HUES64 (cell line): Measurements from ENCODE around the gene NLRC5.
"Not testable (repeated sequence)": the region's sequence is repeated elsewhere in the genome, so short reads cannot be mapped to it uniquely, and the experiment has no call there.

Experiments used
- H3K27ac ChIP-seq: 2 replicates; pipeline ENCODE4 v1.7.0; 2013; ENCODE audit warnings: low read depth, low read length, inconsistent platforms
- H3K27me3 ChIP-seq: 2 replicates; pipeline ENCODE4 v1.6.1; 2013; ENCODE audit warnings: mild to moderate bottlenecking, low read length; ENCODE audit not compliant: insufficient read depth
- H3K36me3 ChIP-seq: 2 replicates; pipeline ENCODE4 v1.6.1; 2013; ENCODE audit warnings: mild to moderate bottlenecking, low read length; ENCODE audit not compliant: insufficient read depth
- H3K4me1 ChIP-seq: 2 replicates; pipeline ENCODE4 v1.6.1; 2013; ENCODE audit warnings: mild to moderate bottlenecking, low read length, moderate library complexity; ENCODE audit not compliant: insufficient read depth
- H3K4me3 ChIP-seq: 2 replicates; pipeline ENCODE4 v1.5.1; 2013; ENCODE audit warnings: mild to moderate bottlenecking, low read length, moderate library complexity
- H3K9ac ChIP-seq: 2 replicates; pipeline ENCODE4 v1.6.1; 2013; ENCODE audit warnings: mild to moderate bottlenecking, low read depth, low read length
- H3K9me3 ChIP-seq: 2 replicates; pipeline ENCODE4 v1.6.1; 2013; ENCODE audit warnings: low read depth, low read length; ENCODE audit not compliant: insufficient read depth
- WGBS: fragments of 150-250, 120-280 bp; methylation state at CpG from one replicate; pipeline ENCODE4 v1.1.7; 2013; ENCODE audit warnings: missing lambda C conversion rate; 5-methylcytosine and 5-hydroxymethylcytosine counted together

The NLRC5 gene

GRCh38 chr16:57004387-57005250, 15.3 kb downstream of the NLRC5 start:
- H3K27me3 ChIP-seq, result no peaks in the 10 kb centered on the region
- H3K4me3 ChIP-seq, result no peak overlapping the region
- no peaks in the 10 kb centered on the region for H3K36me3 ChIP-seq
- H3K9ac ChIP-seq, result no peak overlapping the region
- no peak overlapping the region for H3K27ac ChIP-seq
- H3K4me1 ChIP-seq, result no peaks in the 10 kb centered on the region
- 87% methylated on average over 14 of the region's 15 CpGs for WGBS
- H3K9me3 ChIP-seq, result no peaks in the 10 kb centered on the region

DNA sequence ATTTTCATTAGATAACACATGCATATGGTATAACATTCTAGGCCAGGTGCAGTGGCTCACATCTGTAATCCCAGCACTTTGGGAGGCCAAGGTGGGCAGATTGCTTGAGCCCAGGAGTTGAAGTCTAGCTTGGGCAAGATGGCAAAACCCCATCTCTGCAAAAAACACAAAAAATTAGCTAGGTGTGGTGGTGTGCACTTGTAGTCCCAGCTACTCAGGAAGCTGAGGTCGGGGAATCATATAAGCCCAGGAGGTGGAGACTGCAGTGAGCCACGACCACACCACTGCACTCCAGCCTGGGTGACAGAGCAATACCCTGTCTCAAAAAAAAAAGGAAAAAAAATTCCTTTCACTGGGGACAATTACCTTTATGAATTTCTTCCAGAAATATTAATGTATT, 16.2 kb downstream of the NLRC5 start:
- not testable (repeated sequence) for H3K27ac ChIP-seq, H3K9ac ChIP-seq, H3K9me3 ChIP-seq, H3K4me1 ChIP-seq, H3K27me3 ChIP-seq, H3K36me3 ChIP-seq, H3K4me3 ChIP-seq
- 87% methylated on average over 2 of the region's 2 CpGs for WGBS

DNA sequence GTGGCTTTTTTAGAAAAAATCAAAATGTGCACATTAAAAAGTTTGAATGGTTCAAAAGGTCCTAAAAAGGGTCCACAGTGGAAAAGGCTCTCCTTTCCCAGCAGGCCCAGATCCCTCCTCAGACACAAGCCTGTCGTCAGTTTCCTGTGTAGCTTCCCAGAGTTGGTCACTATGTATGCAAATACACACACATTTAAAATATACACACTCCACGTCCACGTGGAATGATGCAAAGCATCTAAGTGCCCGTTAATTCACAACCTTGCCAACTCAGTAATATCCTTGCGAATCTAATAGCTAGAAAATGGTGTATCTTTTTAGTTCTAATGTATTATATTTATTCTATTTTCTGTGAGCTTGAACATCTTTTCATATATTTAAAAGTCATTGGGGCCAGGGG, 17.7 kb downstream of the NLRC5 start:
- Histone ChIP-seq H3K9me3 (no peaks in the 10 kb centered on the region), H3K27ac (no peak overlapping the region), H3K9ac (no peak overlapping the region), H3K27me3 (no peaks in the 10 kb centered on the region), H3K4me1 (no peaks in the 10 kb centered on the region), H3K4me3 (no peak overlapping the region), H3K36me3 (no peaks in the 10 kb centered on the region)
- 81% methylated on average over 4 of the region's 5 CpGs for WGBS

- Histone ChIP-seq H3K9me3 (no peaks in the 10 kb centered on the region), H3K27me3 (no peaks in the 10 kb centered on the region), H3K27ac (no peak overlapping the region), H3K4me3 (no peak overlapping the region), H3K4me1 (0 out of 2 replicates have a peak, but pooled peaks cover 2% of the 10 kb centered on the region), H3K36me3 (no peaks in the 10 kb centered on the region), H3K9ac (no peak overlapping the region)
- 83% methylated on average over 2 of the region's 3 CpGs for WGBS
Measured at GRCh38 chr16:57007530-57007929, 18.2 kb downstream of the NLRC5 start.

DNA sequence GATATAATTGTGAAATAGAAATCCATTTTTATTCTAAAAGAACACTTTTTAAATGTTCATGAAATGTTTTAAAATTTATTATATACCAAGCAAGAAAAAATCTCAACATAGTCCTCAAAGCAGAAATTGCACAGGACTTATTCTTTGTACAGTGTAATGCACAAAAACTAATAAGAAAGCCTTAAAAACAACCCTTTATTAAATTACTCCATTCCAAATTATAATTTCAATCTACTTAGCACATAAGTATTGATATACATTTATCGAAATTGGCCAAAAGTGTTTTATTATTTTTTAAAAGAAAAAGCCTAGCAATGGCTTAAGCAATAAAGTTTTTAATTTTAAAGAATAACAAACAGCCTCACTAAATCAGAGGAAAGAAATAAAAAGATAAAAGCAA, 19.1 kb downstream of the NLRC5 start:
- Histone ChIP-seq H3K27ac (no peak overlapping the region), H3K36me3 (no peaks in the 10 kb centered on the region), H3K4me3 (no peak overlapping the region), H3K9me3 (no peaks in the 10 kb centered on the region), H3K4me1 (0 out of 2 replicates have a peak, but pooled peaks cover 2% of the 10 kb centered on the region), H3K27me3 (no peaks in the 10 kb centered on the region), H3K9ac (no peak overlapping the region)
- no CpG with 5 or more reads among the region's 1 CpG for WGBS

GRCh38 chr16:57009643-57010170, 20.4 kb downstream of the NLRC5 start:
- 86% methylated on average over 2 of the region's 2 CpGs for WGBS
- no peak overlapping the region for H3K27ac ChIP-seq
- H3K9me3 ChIP-seq, result no peaks in the 10 kb centered on the region
- H3K4me1 ChIP-seq, result 0 out of 2 replicates have a peak, but pooled peaks cover 2% of the 10 kb centered on the region
- H3K4me3 ChIP-seq, result no peak overlapping the region
- no peaks in the 10 kb centered on the region for H3K36me3 ChIP-seq
- no peaks in the 10 kb centered on the region for H3K27me3 ChIP-seq
- H3K9ac ChIP-seq, result no peak overlapping the region

DNA sequence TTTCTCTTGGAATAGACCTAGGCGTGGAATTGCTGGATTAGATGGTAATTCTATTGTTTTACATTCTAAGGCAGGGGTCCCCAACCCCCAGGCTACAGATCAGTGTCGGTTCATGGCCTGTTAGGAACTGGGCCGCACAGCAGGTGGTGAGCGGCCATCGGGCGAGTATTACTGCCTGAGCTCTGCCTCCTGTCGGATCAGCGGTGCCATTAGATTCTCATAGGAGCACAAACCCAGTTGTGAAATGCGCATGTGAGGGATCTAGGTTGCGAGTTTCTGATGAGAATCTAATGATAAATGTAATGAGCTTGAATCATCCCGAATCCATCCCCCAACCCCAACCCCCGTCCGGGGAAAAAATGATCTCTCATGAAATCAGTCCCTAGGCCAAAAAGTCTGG, 23.0 kb downstream of the NLRC5 start:
- 50% methylated on average over 13 of the region's 13 CpGs for WGBS
- no peaks in the 10 kb centered on the region for H3K36me3 ChIP-seq
- H3K9me3 ChIP-seq, result no peaks in the 10 kb centered on the region
- no peak overlapping the region for H3K4me3 ChIP-seq
- no peak overlapping the region for H3K27ac ChIP-seq
- H3K9ac ChIP-seq, result no peak overlapping the region
- H3K4me1 ChIP-seq, result 0 out of 2 replicates have a peak, but pooled peaks cover 2% of the 10 kb centered on the region
- no peaks in the 10 kb centered on the region for H3K27me3 ChIP-seq

DNA sequence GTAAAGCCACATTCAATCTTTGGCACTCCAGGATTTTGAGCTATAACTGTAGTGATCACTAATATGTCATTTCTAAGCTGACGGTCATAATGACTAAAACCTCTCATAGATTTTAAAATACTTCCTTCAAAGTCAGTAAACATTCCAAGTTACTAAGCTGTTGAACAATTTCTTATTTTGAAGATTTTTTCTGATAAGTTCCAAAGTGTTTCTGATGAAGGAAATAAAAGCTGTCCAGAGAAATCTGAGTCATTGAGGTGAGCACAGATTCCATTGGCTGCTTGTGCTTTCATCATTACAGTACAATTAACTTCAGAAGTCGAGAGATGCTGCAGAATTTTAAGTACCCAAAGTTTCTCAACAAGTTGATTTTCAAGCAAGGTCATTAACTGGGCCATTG, 23.9 kb downstream of the NLRC5 start:
- WGBS, result 89% methylated on average over 2 of the region's 2 CpGs
- no peak overlapping the region for H3K9ac ChIP-seq
- H3K4me1 ChIP-seq, result 0 out of 2 replicates have a peak, but pooled peaks cover 2% of the 10 kb centered on the region
- H3K27me3 ChIP-seq, result no peaks in the 10 kb centered on the region
- H3K27ac ChIP-seq, result no peak overlapping the region
- no peak overlapping the region for H3K4me3 ChIP-seq
- H3K36me3 ChIP-seq, result no peaks in the 10 kb centered on the region
- H3K9me3 ChIP-seq, result no peaks in the 10 kb centered on the region

GRCh38 chr16:57013902-57014301, 24.5 kb downstream of the NLRC5 start:
- 0 out of 2 replicates have a peak, but pooled peaks cover 2% of the 10 kb centered on the region for H3K4me1 ChIP-seq
- no peaks in the 10 kb centered on the region for H3K27me3 ChIP-seq
- H3K27ac ChIP-seq, result no peak overlapping the region
- H3K9me3 ChIP-seq, result no peaks in the 10 kb centered on the region
- H3K4me3 ChIP-seq, result no peak overlapping the region
- 77% methylated on average over 2 of the region's 2 CpGs for WGBS
- no peak overlapping the region for H3K9ac ChIP-seq
- no peaks in the 10 kb centered on the region for H3K36me3 ChIP-seq

- 0 out of 2 replicates have a peak, but pooled peaks cover 2% of the 10 kb centered on the region for H3K4me1 ChIP-seq
- H3K27me3 ChIP-seq, result no peaks in the 10 kb centered on the region
- H3K27ac ChIP-seq, result no peak overlapping the region
- no peak overlapping the region for H3K9ac ChIP-seq
- no peaks in the 10 kb centered on the region for H3K36me3 ChIP-seq
- no peaks in the 10 kb centered on the region for H3K9me3 ChIP-seq
- 86% methylated on average over 6 of the region's 6 CpGs for WGBS
- H3K4me3 ChIP-seq, result no peak overlapping the region
Measured at GRCh38 chr16:57016301-57016700, 26.9 kb downstream of the NLRC5 start.

DNA sequence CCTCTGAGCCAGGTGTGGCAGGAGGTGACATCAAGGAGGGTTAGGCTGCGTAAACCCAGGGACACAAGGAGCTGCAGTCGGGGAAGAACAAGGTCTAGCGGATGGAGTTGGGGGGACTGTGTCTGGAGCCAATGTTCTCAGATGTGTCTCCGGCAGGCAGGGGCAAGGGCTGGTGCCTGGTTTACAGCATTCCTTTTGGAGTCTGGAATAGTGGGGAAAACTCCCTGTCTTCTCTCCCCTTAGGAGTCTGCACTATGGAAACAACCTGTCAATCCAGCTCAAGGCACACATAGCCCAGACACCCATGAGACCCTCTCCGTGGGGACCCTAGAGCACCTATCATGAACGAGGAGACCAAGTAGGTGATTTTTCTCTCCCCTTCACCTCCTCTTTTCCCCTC, 27.5 kb downstream of the NLRC5 start:
- Histone ChIP-seq H3K27me3 (no peaks in the 10 kb centered on the region), H3K36me3 (no peaks in the 10 kb centered on the region), H3K27ac (no peak overlapping the region), H3K9ac (no peak overlapping the region), H3K4me3 (no peak overlapping the region), H3K4me1 (0 out of 2 replicates have a peak, but pooled peaks cover 2% of the 10 kb centered on the region), H3K9me3 (no peaks in the 10 kb centered on the region)
- WGBS, result 83% methylated on average over 6 of the region's 6 CpGs
